NCI-H82 treated with DMSO at 0.1 percent for 48 hours (cell line): ENCODE measurements around the gene C1orf210.

ENCODE experiments used
- DNase-seq: peaks from one replicate; lab custom pipeline; 2025; ENCODE audit not compliant: unreplicated experiment; lab: John Stamatoyannopoulos, UW

The C1orf210 gene

GRCh38 chr1:43296207-43296606 lies 10.8 kb upstream of the C1orf210 start:
- no peak for DNase-seq

DNA sequence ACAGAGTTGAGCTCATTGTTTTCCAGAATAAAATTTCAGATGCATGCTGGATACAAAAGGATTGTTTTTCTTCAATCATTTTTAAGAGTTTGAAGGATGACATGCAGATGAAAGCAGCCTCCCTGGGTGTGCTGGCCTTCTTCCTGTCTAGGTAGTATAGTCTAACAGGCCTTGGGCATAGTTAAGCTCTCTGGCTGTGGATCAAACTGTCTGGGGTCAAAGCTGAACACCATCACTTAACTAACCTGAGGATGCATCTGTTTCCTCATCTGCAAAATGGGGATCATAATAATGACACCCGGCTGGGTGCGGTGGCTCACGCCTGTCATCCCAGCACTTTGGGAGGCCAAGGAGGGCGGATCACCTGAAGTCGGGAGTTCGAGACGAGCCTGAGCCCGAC lies 9.4 kb upstream of the C1orf210 start:
- no peak for DNase-seq

GRCh38 chr1:43293896-43294760 lies 8.7 kb upstream of the C1orf210 start:
- no peak for DNase-seq

- no peak for DNase-seq
These were observed 7.8 kb upstream of the C1orf210 start for GRCh38 chr1:43293176-43293575.

- DNase-seq, result no peak
These were observed 7.3 kb upstream of the C1orf210 start for GRCh38 chr1:43292679-43293078.

- no peak for DNase-seq
These were observed 6.8 kb upstream of the C1orf210 start for GRCh38 chr1:43292216-43292615.

- DNase-seq, result no peak
These were observed 3.7 kb upstream of the C1orf210 start for GRCh38 chr1:43288785-43289706.

GRCh38 chr1:43288058-43288784 lies 2.8 kb upstream of the C1orf210 start:
- DNase-seq, result no peak

DNA sequence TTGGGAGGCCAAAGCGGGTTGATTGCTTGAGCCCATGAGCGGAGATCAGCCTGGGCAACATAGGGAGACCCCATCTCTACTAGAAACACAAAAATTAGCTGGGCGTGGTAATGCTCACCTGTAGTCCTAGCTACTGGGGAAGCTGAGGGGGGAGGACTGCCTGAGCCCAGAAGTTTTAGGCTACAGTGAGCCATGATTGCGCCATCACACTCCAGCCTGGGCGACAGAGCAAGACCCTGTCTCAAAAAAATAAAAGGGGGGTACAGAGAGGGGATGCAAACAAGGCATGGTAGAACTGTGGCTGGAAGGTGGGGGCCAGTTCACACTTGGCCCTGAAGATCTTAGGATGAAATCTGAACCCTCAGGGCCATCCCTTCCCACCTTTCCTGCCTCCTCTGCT lies 1.2 kb upstream of the C1orf210 start:
- DNase-seq, result no peak

GRCh38 chr1:43286115-43286514 lies 734 bp upstream of the C1orf210 start:
- no peak for DNase-seq

- DNase-seq, result no peak
These were observed 753 bp downstream of the C1orf210 start for GRCh38 chr1:43284546-43285110.

DNA sequence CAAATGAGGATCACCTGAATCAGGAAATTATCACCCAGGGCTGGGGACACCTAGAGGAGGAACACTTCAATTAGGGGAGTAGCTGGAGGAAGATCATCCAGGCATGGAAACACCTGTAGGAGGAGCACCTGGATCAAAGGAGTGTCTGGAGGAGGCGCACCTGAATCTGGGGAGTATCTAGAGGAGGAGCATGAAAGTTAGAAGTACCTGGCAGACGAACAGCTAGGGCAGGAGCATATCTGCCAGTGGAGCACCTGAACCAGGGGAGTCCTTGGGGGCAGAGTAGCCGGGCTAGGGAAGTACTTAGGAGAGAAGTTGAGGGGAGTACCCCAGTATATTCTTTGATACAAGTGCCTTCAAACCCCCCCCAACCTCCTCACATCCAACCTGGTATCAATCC lies 1.3 kb downstream of the C1orf210 start:
- DNase-seq, result no peak

- DNase-seq, result no peak
These were observed 2.9 kb downstream of the C1orf210 start for GRCh38 chr1:43282220-43283195.

- no peak for DNase-seq
These were observed 4.7 kb downstream of the C1orf210 start for GRCh38 chr1:43280692-43281091.

DNA sequence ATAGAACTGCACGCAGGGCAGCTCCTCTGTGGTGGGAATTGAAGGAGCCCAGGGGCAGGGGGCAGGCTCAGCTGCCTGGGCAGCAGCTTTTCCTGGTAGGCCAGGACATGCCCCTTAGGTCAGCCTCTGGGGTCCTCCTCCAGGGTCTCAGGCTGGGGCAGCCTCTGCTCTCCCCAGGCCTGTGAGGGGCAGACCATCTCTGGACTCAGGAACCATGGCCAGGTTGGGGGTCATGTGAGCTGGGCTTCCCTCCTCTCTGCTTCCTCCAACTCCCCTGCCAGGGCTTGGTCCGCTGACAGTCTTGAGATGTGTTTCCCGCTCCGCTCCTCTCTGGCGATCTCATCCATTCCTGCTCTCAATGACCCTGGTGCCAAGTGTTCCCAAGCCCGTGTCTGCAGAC lies 5.7 kb downstream of the C1orf210 start:
- DNase-seq, result no peak

- no peak for DNase-seq
These were observed 6.2 kb downstream of the C1orf210 start for GRCh38 chr1:43279161-43279560.

DNA sequence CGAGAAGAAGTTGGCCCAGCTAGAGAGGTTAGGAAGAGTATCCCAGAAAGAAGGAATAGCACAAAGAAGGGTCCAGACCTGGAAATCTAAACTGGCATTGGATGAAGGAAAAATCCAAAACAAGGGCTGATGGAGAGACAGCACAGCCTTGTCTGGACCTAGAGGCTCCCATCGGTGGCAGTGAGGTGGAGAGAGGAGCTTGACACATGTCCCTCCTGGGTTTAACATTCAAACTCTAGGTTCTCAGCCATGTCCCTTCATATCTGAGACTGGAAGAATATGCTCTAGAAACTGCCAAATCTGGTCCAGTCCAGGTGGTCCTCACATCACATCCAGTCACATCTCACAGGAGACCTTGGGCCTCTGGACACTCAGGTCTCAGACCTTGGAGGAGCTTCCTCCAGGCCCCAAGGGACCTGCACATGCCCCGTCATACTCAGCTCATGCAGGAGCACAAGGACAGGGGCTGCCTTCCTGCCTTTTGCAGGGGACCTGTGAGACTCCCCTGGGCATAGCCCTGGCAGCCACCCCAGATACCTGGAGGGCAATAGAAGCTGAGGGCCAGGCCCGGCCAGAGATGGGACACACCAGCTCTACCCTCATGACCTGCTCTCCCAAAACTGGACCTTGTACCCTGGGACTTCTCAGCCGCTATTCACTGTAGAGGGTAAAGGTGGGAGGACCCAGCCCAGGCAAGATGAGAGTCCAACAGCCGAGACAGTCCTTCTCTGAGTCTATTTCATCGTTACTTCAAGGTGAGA lies 8.1 kb downstream of the C1orf210 start:
- DNase-seq, result no peak

- no peak for DNase-seq
These were observed 8.7 kb downstream of the C1orf210 start for GRCh38 chr1:43276673-43277072.
